WI38 (cell line): Measurements from ENCODE around the gene MAPK11.

ENCODE experiments used
- H3K4me3 ChIP-seq: 2 replicates; pipeline ENCODE4 v1.5.1; 2011; ENCODE audit warnings: low read depth, mild to moderate bottlenecking, control low read depth, low read length
- CTCF ChIP-seq: IDR thresholded peaks from 2 replicates; pipeline ENCODE4 v1.5.1; 2012; ENCODE audit warnings: low read depth, mild to moderate bottlenecking, control low read depth, low read length

The MAPK11 gene

DNA sequence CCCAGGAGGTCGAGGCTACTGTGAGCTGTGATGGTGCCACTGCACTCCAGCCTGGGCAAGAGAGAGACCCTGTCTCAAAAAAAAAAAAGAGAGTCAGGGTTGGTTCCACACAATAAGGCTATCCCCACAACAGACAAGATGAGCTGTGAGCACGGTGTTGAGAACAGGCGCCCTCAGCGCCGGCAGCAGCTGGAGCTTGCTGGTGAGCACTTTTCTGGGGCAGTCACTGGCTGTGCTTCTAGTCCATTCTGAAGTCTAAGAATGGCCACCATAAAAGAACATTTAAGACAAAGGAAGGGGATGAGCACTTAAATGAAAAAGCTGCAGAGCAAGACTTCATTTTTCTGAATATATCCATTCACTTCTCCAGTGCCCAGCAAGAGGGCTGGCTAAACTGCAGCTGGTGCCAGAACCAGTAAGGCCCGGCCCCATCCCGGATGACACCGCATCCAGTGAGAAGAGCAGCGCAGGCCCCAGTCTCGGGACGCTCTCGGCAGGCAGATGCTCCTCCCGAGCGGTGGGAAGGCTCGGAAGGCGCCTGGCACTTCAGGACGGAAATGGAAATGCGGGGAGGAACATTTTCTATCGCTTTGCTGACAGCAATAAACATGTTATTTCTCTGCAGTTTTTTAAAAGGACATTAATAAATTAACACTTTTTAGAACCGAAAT is 37.6 kb downstream of the MAPK11 start:
- no peak overlapping the region for H3K4me3 ChIP-seq
- no peak for TF ChIP-seq CTCF

DNA sequence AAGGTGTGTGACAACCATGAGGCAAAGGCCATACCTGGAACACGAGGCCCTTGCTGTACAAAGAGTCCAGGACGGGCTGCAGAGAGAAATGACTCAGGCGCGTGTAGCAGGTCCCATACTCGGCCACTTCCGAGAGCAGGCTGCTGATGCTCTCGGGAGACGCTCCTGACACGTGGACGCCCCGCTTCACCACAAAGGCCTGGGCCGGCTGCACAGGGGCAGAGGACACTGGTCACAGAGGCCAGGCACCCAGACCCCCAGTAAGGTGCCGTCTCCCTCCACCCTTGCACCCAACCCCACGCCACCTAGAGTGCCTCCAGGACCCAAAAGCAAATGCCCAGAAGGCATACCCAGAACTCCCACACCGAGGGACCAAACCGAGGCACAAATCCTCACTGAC is 40.8 kb downstream of the MAPK11 start:
- no peak overlapping the region for H3K4me3 ChIP-seq
- TF ChIP-seq CTCF, result no peak

DNA sequence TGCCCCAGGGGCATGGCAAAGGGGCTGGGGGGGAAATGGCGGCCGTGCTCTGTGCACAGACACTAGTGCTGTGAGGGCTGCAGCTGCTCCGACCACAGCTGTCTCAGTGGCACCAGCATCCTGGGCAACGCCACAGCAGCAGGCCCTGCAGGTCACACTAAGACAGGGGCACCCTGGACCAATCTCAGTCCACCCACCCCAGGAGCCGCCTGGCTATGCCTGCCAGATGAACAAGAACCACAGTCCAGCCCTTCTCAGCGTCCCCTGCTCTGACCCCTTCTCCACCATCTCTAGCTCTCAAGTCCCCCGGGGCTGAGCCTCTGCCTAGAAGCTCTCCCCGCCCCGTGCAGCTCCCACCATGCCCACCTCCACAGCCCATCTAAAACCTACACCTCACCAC is 41.8 kb downstream of the MAPK11 start:
- no peak for TF ChIP-seq CTCF

GRCh38 chr22:50227579-50228215 is 42.5 kb downstream of the MAPK11 start:
- H3K4me3 ChIP-seq, result no peak overlapping the region
- no peak for TF ChIP-seq CTCF

More for the DNA sequence above, 41.8 kb downstream of the MAPK11 start:
- no peak overlapping the region for H3K4me3 ChIP-seq

DNA sequence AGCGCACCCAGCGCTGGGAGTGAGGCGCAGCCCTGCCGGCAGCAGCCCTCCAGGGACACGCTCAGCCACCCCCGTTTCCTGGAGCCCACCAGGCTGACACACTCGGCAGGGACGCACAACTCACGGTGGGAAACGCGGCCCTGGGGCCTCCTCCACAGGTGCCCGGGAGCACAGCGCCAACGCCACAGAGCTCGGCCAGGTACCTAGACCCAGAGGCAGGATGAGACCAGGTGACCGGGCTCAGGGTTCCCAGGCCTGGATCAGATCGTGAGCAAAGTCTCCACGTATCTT is 43.4 kb downstream of the MAPK11 start:
- no peak for TF ChIP-seq CTCF
- no peak overlapping the region for H3K4me3 ChIP-seq

- no peak overlapping the region for H3K4me3 ChIP-seq
- no peak for TF ChIP-seq CTCF
These were observed 43.9 kb downstream of the MAPK11 start for GRCh38 chr22:50226063-50226874.
